HG03039 (cell line): Measurements from ENCODE around the gene CLCN2.

Experiments used
- ATAC-seq: cut with Tn5 transposase; IDR thresholded peaks from one replicate; pipeline ENCODE4 v1.9.1; 2021; ENCODE audit warnings: mild to moderate bottlenecking, moderate library complexity; ENCODE audit not compliant: unreplicated experiment

The CLCN2 gene

DNA sequence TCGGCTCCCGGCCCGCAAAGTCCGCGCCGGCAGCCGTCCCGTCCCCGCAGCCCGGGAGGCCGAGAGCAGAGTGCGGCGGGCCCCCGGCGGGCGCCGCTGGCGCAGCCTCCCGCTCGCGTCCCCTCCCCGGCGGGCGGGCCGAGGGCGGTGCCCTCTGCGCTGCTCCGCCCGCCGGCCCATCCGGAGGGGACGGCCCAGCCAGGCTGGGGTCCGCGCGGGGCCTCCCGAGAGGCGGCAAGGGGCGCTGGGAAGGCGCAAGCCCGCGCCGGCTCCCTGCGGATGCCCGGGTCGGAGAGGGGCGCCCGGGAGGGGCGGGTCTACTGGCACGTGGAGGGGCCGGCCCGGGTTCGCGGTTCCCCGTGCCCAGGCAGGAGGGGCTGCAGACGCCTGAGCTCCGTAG, at the start of gene CLCN2, which contains the start of gene POLR2H:
Gene CLCN2 (minus strand): TSS at position 74 of the 400 bp plus-strand sequence. CDS start 126 bp downstream, outside the sequence.
Gene POLR2H (plus strand): TSS at position 179 of the 400 bp plus-strand sequence. CDS start 1,783 bp downstream, outside the sequence.
- ATAC-seq = peak; percentile 33

- no peak for ATAC-seq
Observed at GRCh38 chr3:184409946-184410500, 48.6 kb upstream of the CLCN2 start.

GRCh38 chr3:184409331-184409926, 48.0 kb upstream of the CLCN2 start:
- ATAC-seq = no peak

DNA sequence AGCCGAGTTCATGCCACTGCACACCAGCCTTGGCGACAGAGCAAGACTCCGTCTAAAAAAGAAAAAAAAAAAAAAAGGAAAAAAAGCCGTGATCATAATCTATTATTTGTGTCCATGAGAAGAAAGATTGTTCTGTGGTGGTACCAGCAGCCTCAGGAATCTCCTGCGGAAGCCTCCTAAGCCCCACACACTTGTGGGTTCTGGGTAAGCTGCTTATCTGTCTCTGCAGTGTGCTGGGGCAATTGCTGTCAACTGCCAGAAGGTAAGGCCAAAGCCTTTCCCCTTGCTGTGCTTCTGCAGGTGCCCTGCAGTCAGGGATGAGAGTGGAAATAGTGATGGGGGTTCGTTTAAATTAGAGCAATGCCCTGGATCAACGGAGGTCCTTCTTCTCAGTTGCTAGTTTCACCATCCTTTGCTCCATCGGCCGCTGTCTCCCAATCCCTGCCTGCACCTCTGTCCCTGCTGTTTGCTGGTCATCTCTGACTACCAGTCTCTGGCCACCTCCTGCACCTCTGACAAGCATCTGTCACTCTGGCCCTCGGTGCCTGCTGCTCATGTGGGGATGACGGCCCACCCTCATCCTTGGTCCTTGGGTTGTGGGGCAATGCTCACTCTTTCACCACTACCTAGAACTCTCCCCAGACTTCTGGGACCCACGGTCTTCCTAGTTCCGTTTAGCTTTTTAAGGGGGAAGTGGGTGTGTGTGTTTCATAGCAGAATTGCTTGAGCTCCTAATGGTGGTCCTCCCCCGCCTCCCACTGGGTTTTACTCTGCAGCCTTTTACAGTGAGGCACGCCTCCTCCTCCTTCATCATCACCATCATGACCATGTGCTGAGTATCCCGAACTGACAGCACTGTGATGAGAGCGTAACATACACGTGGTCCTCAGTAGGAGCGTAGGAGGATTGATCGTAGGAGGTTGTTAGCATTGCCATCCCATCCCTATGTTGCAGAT, 43.9 kb upstream of the CLCN2 start:
- ATAC-seq = no peak

DNA sequence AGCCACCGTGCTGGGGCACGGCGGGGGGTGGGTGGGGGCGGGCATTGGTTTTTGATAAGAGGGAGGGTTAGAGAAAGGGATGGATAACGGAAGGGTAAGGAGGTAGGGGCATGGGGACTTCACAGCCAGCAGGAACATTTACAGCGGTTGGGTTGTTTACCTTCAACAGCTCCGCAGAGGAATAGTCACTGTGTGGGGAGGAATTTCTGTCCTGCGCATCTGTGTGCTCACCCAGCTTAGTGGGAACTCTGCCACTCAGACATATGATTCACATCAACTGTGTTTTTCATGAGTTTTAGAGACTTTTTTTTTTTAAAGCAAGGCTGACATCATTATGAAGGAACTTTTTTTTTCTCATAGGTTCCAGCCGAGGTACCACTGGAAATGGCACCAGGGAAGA, 38.0 kb upstream of the CLCN2 start:
- ATAC-seq = no peak

- no peak for ATAC-seq
Observed at GRCh38 chr3:184395320-184395660, 33.9 kb upstream of the CLCN2 start.

GRCh38 chr3:184391266-184391665, 29.9 kb upstream of the CLCN2 start:
- ATAC-seq = no peak

DNA sequence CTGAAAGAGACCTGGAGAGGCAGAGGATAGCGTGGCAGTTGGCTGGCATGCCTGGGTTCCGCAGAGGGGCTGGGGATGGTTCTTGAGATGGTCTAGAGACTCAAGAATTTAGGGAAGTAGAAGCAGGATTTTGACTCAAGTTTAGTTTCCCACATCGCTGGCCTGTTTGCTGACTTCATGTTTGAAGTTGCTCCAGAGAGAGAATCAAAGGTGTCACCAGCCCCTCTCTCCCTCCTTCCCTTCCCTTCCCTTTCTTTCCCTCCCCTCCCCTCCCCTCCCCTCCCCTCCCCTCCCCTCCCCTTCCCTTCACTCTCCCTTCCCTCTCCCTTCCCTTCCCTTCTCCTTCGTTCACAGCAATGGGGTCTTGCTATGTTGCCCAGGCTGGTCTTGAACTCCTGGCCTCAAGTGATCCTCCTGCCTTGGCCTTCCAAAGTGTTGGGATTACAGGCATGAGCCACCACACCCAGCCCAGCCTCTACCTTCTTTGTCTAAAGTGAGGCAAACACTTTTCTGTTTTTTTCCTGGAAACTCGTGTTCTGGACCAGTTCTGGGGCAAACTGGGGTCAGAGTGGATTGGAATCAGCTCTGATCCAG, 28.6 kb upstream of the CLCN2 start:
- no peak for ATAC-seq

DNA sequence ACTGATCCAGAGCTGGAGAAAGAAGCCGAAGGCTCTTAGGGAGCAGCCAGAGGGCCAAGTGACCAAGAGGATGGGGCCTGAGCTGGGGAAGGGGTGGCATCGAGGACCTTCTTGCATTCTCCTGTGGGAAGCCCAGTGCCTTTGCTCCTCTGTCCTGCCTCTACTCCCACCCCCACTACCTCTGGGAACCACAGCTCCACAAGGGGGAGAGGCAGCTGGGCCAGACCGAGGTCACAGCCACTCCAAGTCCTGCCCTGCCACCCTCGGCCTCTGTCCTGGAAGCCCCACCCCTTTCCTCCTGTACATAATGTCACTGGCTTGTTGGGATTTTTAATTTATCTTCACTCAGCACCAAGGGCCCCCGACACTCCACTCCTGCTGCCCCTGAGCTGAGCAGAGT, 28.0 kb upstream of the CLCN2 start:
- no peak for ATAC-seq

DNA sequence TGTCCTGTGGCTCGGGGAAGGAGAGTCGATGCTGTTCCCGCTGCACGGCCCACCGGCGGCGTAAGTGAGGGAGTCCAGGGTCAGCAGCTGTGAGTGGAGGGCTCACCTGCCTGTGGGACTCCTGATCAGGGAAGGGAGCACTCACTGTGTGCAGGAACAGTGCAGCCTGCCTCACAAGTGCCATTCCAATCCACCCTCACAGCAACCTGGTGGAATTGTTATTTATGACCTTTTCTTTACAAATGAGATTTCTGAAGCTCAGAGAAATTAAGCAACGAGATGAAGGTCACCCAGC, 27.5 kb upstream of the CLCN2 start:
- ATAC-seq = no peak

DNA sequence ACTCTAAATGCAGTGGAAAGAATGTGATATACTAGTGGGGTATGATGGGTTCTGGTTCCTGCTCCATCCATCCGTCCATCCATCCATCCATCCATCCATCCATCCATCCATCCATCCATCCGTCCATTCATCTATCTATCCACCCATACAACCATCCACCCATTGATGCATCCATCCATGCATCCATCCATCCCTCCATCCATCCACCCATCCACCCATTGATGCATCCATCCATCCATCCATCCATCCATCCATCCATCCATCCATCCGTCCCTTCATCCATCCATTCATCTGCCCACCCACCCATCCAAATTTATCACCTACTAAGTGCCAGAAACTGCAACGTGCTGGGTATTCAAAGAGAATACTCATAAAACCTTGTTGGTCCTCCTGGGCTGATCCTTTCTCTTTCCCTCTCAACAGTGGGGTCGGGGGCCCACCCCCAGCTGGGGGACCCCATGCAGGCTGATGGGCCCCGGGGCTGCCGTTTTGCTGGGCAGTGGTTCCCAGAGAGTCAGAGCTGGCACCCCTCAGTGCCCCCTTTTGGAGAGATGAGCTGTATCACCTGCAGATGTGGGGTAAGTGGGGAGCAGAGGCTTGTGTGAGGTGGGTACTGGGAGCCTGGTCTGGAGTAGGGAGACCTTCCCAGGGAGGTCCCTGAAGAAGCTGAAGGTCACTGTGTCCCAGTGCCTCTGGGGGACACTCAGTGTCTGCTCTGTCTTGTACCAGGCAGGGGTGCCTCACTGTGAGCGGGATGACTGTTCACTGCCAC, 26.9 kb upstream of the CLCN2 start:
- no peak for ATAC-seq

- ATAC-seq = no peak
Observed at GRCh38 chr3:184387174-184387714, 25.8 kb upstream of the CLCN2 start.

DNA sequence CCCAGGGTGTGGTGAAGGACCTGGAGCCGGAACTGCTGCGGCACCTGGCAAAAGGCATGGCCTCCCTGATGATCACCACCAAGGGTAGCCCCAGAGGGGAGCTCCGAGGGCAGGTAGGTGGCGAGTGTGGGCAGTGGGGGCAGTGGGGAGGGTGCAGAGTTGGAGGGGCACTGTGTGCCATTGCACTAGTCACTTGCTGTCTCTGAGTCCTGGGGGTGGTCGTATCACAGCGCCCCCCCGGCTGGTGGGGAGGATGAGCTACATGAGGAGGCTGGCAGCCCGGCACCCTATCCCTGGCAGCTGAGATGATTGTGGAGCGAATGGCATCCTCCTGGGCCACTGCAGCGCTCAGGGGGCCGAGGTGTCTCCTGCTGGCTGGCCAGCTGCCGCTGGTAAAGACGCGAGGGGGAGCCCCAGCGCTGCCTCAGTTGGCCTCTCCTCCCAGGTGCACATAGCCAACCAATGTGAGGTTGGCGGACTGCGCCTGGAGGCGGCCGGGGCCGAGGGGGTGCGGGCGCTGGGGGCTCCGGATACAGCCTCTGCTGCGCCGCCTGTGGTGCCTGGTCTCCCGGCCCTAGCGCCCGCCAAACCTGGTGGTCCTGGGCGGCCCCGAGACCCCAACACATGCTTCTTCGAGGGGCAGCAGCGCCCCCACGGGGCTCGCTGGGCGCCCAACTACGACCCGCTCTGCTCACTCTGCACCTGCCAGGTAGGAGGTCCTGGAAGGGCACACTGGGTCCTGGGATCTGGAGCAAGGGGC, 24.8 kb upstream of the CLCN2 start:
- no peak for ATAC-seq

GRCh38 chr3:184384856-184385422, 23.5 kb upstream of the CLCN2 start:
- no peak for ATAC-seq

DNA sequence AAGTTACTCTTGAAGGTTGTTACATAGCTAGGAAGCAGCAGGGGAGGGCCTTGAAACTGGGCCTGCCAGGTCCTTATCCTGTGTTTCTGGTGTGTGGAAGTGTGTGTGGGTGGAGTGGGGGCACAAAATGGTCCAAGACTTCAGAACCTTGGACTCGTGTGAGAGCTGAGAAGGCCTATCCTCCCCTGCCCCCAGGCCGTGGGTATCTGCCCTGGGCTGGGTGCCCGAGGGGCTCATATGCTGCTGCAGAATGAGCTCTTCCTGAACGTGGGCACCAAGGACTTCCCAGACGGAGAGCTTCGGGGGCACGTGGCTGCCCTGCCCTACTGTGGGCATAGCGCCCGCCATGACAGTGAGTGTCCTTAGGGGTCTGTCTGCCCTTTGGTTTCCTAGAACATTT, 22.9 kb upstream of the CLCN2 start:
- ATAC-seq = no peak

DNA sequence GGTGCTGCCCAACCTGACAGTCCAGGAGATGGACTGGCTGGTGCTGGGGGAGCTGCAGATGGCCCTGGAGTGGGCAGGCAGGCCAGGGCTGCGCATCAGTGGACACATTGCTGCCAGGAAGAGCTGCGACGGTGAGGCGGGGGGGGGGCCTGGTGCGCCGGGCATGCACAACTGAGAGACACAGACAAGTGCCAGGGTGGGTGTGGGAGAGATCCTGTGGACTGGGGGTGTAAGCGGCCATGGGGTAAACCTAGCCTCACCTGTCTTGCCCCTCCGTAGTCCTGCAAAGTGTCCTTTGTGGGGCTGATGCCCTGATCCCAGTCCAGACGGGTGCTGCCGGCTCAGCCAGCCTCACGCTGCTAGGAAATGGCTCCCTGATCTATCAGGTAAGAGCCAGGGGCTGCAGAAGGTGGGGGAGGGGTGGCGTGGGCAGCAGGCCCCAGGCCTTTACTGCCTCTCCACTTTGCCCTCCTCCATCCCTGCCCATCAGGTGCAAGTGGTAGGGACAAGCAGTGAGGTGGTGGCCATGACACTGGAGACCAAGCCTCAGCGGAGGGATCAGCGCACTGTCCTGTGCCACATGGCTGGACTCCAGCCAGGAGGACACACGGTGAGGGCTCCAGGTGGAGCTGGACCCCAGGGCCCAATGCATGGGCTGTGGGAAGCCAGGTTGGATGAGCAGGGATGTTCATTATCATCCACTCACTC, 21.8 kb upstream of the CLCN2 start:
- ATAC-seq = no peak

GRCh38 chr3:184382326-184383032, 21.1 kb upstream of the CLCN2 start:
- no peak for ATAC-seq
